GM18909 (cell line): ENCODE data around the gene PITPNB.

Source experiments
- ATAC-seq: cut with Tn5 transposase; IDR thresholded peaks from one replicate; pipeline ENCODE4 v1.9.1; 2021; ENCODE audit warnings: mild to moderate bottlenecking; ENCODE audit not compliant: unreplicated experiment, poor library complexity

Gene PITPNB

DNA sequence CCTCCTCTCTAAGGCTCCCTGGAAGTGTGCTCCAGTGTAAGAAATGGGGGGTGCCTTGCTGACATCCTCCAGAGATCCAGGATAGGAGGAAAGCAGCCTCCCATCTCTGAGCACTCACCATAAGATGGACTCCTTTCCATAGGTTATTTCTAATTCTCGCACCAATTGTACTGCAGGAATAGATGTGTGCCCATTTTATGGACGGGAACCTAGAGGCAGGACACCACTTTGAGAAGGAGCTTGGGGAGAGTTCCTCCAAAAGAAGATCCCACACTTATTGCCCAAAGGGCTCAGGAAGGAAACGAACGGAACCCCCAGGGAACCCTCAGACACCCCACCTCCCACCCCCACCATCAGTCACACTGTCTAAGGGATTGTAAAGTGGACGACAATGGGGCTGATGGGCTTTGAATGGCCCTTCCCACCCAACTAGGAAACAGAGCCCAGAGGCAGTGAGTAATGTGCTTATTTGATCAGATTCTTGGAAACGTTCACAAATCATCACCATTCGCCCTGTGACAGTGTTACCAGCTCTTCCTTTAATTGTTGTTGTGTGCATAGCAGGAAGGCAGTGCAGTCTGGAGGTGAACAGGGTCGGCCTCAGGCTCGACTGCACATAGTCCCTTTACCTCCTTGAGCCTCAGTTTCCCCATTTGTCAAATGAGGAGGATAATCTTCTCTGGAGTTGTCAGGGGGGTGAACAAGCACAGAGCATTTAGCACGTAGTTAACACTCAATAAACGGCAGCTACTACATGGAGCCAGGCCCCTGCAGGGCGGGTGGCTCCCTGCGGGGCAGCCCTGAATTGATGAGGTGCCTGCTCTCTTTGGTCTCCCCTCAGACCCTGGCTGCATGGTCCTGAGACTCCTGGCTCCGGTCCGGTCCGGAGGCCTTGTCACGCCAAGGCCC is 109.1 kb downstream of the PITPNB start:
- no peak for ATAC-seq

DNA sequence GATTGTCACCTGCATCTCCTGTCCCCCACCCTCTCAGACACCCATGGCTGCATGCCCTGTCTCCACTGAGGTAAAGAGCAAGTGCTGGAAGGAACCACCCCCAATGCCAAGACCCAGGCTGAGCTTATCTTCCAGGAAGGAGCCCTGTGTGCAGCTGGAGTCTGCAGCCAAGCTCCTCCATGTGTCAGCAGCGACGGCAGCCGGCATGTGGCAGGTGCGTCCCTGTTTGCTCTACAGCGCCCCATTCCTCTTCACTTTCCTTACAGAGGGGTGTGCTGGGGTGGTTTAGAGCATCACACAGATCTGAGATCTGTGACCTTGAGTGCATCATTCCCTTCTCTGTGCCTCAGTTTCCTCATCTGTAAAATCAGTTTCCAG is 109.8 kb downstream of the PITPNB start:
- ATAC-seq, result no peak

DNA sequence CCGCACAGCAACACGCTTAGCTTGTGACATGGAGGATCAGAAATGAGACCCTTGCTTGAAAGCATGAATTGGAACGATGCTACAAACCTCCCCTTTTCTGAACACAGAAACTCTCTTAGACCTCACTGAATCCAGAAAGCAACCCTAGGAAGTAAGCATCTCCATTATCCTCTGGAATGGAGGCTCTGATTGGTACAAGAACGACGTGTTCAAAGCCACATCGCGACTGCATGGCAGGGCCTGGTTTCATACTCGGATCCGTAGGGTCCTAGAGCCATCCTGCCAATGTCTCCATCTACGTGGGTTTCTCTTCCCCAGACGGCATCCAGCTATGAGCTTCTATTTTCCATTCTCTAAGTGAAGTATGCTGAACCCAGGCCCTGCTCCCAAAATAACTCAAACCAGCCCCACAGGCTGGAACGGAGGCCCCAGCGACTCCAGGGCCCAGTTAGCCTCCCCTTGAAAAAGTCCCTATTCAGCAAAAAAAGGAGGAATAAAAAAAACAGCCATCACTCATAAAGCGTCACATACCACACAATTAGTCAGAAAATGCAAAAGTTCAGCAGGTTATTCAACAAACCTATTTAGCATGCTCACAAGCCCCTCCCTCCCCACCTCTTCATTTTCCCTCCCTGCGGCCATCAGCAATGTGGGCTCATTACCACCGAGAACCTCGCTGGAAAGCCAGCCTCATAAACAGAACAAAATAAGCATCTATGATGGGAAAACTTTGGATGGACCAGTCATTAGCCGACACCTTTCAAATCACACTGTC is 110.4 kb downstream of the PITPNB start:
- no peak for ATAC-seq

DNA sequence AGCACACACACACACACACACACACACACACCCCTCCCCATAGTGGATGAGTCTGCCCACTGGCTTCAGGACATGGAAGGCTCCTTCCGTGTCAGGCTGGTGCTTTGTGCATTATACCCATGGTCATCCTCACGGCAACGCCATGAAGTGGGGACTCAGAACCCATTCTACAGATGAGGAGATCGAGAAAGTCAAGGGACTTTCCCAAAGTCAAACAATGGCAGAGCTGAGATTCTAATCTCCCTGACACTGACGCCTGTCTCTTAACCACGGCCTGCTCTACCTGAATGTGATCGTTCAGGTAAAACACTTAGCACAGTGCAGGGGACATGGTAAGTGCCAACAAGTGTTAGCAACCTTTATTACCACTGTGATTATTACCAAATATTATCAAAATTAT is 113.2 kb downstream of the PITPNB start:
- ATAC-seq, result no peak

DNA sequence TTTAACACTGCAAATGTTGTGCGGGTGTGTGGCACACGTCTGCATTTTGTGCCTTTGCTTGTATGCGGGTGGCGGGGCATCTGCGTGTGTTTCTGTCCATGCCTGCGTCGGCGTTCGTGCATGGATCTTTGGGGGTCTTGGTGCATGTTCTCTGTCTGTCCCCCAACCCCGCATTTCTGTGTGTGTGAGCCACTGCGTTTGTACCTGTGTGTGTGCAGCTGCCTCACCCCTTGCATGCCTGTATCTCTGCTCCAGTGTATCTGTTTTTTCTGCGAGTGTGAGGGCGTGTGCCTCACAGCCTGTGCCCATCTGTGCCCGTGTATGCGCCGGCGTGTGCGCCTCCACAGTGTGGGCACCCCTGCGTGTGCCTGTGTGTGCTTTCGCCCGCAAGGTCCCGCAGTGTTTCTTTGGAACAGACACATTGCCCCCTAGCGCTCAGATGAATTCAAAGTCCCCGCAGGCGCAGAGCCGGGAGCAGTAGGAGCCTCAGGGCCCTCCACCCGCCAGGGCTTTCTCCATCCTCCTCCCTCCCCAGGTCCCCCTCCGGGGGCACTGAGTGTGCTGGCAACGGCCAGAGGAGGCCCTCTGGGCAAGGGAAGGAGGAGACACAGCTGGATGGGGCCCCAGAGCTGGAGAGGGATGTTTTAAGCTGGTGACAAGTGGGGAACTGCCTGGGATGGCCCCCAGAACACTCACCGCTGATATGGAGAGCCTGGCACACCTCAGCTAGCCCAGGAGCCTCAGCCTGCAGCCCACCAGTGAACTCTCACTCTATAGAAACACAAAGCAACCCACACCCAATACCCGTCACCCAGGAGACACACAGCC is 114.4 kb downstream of the PITPNB start:
- ATAC-seq, result no peak

DNA sequence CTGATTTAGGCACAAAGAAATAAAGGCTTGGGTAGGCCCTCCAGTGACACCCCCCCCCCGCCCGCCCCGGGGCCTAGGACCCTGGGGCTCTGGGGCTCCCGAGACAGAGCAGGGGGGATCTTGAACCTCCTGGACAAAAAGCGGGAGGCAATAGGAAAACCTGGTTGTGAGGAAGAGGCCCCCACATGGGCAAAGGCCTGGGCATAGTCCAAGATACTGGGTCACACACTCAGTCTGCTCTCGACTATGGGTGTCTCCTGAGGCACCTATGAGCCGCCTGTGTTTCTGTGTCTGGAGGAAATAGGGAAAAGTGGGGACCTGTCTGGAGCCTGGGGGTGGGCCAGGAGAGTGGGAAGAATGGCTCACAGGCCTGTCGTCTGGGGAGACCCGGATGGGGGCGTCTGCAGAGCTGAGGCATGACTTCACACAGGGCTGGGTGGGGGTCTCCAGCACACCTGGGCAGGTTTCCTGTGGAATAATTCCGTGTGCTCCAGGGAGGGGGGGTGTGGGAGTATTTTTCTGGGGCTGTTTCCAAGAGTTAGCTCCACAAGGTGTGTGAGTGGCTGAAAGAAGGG is 115.1 kb downstream of the PITPNB start:
- no peak for ATAC-seq

DNA sequence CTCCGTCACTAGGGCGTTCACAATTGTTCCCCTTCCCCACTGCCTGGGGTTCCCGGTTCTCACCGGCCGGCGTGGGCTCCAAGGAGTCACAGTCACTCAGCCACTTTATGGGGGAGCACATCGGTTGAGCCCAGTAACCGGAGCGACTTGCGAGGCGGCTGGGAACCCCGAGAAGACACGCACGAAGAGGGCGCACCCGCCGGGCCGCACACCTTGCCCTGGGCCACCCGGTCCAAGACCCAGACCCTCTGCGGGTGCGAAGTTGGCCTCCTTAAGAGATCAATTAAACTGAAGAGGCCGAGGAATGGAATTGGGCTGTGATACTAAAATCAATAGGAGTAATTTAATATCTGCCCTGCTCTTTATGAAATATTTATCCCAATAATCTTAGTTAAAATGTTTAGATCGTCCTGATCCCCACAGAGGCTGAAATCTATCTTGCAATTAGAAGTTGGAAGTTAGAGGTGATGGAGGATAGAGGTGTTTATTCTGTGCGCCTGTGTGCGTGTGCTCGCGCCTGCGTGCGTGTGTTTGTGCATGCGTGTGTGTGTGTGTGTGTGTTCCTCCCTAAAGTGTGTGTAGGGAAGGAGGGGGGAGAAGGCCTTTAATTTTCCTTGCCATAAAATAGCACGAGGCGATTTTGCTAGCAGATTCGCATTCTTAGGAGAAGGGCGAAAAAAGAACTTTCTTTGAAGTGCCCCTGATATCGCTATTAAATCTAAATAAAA is 116.5 kb downstream of the PITPNB start:
- ATAC-seq, result no peak
